GM18517 (cell line): ENCODE measurements around the gene VCX2.
"Not testable (repeated sequence)": the region's sequence is repeated elsewhere in the genome, so short reads cannot be mapped to it uniquely, and the experiment has no call there.

Experiments
- ATAC-seq: cut with Tn5 transposase; IDR thresholded peaks from one replicate; pipeline ENCODE4 v1.9.1; 2021; ENCODE audit warnings: mild to moderate bottlenecking, moderate library complexity; ENCODE audit not compliant: unreplicated experiment

VCX2 gene

DNA sequence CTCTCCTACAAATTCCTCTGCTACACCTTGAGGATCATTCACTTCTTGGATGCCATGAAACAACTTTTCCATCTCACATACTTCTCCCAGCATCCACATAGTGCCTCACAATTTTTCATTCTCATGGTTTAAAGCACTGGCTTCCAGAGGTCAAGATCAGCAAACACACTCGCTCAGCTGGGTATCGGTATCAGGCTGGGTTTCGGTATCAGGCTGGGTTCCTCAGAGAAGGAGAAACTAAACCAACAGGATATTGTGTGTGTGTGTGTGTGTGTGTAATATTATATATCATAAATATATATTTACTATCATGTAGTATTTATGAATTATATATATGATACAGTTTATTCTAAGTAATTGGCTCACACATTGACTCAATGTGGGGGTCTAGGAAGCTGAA, at the start of gene VCX2:
Gene VCX2, minus strand, starts transcription at position 99 of the 400 bp plus-strand sequence. CDS start 624 bp downstream, outside the sequence.
- ATAC-seq = not testable (repeated sequence)

DNA sequence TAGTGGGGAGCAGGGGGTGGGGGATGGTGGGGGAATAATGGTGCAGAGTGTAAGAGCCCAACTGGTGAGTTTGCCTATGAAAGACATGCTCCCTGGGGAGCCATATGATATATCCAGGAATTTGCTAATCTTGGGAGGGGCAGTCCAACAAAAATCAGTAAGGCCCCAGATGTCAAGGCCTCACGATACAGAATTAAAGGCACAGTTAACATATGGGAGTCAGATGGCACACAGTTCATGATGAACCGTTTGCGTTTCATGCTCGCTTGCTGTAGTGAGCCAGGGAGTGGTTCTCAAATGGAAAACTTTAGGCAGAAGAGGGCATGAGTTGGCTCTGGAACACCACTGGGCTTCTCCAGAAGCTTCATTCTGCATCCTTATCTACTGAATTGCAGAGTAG, 33.9 kb upstream of the VCX2 start:
- ATAC-seq = no peak

DNA sequence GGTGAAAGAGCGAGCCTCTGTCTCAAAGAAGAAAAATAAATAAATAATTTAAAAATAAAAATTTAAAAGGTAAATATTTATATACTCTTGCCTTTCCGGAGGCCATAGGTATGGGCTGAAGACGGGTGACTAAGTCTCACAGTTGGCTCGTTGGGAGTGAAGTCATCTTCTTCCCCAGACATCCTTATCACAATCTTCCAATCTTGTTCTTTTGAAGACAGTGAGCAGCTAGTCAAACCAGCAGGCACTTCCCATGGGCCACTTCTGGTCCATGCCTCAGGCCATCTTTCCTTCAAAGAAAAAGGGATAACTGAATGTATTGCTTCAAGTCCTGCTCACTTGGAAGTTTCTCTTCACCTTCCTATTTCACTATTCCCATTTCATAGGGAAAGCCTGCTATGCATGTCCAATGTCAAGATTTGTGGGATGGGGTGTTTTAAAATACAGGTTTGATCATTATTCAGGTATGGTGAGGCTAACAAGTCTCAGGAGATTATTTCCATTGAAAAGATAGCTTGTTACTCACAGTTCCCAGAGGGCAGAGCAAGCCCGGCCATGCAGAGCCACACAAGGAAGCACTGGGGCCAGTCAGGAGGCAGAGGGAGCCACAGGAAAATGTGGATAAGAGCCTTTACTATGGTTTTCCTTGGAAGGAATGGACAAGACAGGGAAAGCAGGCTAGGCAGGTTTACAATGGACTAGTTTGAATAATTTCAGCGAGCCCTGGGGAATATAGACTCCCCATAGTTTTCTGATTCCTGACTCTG, 33.3 kb upstream of the VCX2 start:
- no peak for ATAC-seq

DNA sequence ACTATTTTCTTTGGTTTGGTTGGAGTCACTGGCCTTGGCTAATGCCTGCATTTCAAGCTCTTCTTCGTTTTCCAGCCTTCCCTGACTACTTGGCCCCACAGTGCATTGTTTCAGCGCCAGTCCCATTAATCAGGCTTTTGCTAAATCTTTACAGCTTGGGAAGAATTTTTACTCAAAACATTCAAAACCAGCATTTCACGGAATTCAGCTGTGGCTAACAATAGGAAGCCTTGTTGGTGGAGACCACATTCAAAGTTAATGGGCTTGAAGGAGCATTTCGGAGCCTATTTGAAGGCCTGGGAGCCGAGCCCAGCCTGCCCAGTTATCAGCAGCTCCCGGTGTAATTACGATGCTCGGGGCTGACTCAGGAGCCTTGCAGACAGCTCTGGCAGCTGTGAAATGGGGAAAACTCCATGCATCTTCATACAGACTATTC, 30.8 kb upstream of the VCX2 start:
- ATAC-seq = no peak

DNA sequence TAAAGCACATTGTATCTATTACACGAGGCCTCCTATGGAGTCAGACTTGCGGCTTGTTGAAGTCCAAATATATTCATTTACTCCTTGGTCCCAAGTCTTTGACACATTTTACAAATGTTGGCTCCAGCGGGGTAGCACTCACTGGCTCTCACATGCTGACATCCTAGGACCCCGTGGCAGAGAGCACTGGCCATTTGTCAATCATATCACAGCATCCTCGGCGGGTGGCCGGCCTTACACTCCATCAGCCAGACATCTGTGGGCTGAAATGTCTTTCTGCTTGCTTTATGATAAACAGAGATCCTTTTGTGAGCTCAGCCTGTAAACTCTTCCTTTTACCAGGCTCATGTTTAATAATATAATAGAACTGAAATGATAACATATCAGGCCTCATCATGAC, 25.7 kb upstream of the VCX2 start:
- no peak for ATAC-seq

DNA sequence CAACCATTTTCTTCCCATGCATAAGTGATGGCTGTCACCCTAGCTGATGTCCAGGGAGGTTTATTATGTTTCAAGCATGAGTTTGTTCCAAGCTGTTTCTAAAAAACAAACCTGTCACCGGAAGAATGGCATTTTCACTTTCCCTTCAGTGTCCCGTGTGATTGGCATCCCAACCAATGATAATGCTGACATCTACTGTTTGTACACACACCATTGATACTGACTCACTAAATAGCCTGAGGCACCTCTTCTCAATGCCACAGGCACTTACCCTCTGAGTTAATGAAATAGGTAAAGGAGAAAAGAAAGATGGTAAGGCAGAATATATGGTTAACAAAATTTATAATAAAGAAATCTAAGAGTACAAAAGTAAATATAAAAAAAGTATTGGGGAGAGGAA, 23.1 kb upstream of the VCX2 start:
- ATAC-seq = no peak

DNA sequence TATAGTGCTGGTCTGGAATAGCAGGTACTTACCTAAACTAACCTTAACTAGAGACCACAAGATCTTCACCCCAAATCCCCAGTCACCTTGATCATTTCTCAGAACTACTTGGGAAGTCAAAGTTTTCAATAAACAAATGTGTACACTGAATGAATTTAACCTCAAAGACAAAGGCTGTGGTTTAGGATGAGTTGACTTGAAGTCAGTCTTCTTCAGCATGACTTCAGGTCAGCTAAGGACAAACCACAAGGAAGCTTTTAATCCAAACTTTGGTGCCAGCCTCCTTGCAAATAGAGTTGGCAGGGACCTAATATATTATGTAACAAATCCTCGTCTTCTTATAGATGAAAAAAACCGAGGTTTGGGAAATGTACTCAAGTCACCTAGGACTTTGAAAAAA, 21.2 kb upstream of the VCX2 start:
- ATAC-seq = no peak

DNA sequence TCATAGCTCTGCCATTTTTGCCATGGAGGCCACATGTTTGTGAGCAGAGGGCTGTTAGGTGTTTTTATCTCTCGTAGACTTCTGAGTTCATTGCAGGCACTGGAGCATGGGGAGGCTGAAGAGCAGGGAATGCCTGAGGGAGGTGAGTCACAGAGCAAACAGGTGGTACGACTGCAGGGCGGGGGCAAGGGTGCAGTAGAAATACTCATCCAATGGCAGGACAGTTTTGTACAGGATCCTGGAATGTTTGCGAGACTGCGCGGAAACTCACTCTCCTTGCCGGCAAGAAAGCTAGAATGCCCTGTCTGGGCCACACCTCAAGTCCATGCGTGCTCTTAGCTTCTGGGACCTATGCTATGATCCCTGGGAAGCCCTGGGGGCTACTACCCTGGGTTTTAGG, 20.0 kb upstream of the VCX2 start:
- ATAC-seq = no peak

DNA sequence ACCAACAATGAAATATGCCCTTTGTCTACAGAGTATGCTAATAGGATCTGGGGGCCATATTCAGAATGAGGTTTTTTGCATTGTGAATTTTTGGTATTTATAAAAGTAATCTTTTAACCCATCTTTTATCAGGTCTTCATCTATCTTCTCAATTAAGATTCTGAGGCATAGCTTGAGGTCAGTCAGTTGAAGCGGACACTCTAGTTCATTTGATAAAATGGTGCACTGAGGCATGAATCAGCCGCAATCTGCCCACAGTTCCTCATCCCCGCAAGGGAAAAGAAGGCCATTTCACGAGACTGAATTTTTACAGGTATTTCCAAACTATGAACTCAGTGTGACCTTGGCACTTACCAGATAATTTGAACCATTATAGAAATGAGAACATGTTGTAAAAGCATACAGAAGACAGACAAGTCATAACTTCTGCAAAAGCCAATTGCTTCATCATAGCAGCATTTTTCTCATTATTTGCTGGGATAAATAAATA, 19.3 kb upstream of the VCX2 start:
- no peak for ATAC-seq

DNA sequence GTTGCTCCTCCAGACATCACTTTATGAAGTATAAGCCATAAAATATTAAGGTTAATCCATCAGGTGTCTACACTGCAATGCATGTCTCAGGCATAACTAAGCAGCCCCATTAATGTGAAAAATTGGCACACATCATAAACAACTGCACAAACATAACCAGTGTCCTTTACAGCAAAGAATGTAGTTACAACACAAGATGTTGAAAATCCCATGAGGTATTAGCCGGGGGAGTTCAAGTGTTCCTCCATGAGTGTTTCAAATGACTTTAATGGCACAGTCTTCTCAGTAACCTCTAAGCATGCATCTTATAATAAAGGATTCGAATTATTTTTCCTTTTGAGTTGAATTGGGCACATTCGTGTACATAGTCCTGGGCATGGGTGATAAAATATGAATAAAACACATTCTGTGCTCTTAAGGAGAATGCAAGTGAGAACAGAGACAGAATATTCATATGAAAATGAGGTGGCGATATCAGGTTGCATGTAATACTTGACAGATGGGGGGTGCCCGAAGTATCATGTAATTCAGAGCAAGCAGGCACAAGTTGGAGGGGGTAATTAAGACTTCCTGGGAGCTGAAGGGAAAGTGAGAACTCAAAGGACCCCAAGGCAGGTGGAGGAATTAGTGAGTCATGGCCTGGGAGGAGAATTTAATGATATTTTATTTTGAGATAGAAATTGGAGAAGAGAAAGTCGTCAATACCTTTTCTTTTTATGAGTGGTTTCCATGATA, 18.2 kb upstream of the VCX2 start:
- no peak for ATAC-seq

DNA sequence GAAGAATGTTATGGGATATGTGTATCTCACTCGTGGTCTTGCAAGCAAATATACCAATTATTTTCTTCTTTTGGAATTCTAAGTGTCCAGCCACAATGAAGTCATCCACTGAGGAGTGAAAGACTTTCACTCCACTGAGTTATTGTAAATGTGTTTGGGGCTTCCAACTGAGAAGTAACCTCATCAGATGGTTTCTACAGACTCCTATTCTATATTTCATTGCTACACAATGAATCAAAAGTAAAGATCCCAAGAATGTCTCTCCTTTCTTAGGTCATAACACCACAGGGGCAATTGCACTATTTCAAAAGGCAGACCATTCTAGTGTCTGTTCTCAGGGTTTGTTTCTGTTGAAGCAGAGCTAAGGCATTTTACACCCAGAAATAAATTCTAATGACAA, 12.3 kb upstream of the VCX2 start:
- no peak for ATAC-seq

DNA sequence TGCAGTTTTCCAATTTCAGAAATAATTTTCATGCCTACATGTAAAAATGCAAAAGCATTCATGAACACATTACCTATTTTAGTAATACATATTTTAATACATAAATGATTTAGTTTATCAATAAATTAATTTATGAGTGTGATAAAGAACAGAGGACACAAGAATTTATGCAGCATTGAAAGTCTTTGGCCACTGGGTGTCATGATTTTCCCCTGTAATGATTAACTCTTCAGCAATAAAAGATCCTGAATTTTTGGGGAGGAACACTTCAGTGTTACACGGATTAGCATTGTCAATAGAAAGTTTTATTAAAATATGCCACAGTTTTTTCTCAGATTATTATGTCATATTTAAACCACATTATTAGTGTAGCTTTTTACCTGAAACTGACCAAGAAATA, 8.6 kb upstream of the VCX2 start:
- ATAC-seq = no peak

DNA sequence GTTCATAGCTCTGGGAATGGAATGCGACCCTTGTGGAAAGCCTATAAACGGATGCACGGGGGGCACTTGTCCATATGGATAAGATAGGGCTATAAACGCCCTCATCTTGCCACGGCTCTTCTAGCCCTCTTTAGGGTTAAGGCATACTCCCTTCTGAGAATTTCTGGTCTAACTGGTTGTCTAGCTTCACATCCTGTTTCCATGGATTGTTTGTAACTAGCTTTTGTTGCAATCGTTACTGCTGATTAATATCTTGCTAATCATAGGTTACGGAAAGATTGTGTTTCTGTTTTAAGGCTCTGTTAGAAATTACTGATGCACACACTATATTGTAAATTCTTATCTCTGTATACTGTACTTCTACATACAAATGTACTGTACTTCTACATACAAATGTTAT, 17.1 kb downstream of the VCX2 start:
- not testable (repeated sequence) for ATAC-seq

DNA sequence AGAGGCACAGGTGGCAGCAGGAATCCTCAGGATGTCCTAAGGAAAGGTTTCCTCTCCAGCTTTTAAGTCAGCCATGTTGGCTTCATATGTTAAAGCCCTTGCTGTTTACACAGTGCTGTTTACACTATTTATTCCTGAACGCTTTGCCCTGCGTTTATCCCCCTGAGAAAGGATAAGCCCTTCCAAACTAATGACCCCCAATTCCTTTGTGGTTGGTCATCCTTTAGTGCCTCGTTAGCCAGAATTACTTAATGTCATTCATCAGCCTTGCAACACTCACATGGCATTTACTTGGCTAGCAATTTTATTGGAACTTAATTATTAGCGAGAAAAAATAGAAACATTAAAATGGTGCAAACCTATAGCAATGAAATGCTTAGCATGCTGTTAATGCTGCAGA, 23.8 kb downstream of the VCX2 start:
- no peak for ATAC-seq

DNA sequence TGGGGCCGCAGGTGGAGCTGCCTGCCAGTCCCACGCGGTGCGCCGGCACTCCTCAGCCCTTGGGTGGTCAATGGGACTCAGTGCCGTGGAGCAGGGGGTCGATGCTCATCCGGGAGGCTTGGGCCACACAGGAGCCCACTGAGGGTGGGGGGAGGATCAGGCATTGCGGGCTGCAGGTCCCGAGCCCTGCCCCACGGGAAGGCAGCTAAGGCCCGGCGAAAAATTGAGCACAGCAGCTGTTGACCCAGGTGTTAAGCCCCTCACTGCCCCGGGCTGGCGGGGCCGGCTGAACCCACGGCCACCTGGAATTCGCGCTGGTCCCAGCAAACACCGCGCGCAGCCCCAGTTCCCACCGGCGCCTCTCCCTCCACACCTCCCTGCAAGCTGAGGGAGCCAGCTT, 26.1 kb downstream of the VCX2 start:
- no peak for ATAC-seq

DNA sequence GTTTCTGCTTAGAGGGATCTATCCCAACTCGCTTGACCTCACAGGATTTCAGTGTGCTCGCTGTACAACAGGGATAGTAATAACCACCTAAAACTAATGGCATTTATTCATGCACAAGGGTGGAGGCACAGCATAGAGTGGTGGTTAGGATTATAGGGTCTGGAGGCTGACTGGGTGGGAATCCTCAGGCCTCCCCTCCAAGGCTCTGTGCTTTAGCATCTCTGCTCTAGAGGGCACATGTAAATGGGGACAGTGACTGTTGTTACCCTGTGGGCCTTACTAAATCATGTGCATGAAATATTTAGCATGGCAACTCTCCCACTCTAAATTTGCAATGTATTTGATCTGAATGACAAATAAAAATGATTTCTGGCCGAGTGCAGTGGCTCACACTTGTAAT, 29.2 kb downstream of the VCX2 start:
- no peak for ATAC-seq

DNA sequence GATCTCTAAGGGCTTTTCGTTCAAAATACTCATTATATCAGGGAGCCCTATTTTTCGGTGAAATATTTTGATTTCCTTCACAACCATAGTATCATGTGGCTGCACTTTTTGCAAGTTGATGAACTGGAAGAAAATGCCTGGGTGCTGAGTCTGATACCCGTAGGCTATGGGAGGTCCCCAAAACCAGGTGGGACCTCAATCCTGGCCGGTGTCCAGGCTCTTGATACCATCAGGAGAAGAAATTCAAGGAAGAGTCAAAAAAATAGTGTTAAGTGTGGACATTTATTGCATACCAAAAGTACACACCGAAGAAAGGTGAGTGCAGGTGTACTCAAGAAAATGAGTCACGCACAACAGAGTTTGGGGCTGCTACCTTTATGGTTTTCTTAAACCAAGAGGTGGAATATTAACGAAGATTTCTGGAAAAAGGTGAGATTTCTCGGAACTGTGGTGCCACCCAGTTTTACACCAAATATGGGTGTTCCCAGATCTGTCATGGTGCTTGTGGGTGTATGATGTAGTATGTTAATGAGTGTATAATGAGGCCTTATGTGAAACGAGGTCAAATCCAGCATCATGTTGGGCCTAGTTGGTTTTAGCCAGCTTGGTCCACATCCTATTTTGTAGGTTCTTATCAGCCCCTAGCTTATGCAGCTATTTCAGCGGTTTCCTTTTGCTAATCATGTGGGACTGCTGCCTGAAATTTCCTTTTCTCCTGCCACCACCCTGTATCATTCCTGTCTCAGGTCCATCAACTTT, 29.9 kb downstream of the VCX2 start:
- ATAC-seq = no peak

DNA sequence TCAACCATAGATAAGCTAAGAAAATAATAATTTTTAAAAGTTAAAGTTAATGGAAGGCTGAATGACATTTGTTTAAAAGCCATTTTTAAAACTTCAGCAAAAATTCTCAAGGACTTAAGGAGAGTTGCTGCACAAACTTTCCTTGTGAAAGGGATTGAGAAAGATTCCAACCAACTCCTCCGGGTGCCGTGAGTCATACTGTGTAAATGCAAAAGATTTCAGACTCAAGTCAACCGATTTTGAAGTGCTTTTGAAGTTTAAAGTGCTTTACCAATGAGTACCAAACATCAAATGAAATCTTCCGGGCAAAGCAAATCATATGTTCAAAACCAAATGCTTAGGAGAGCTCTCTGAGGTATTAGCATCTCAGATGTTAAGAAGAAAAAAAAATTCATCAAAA, 31.4 kb downstream of the VCX2 start:
- ATAC-seq = no peak

DNA sequence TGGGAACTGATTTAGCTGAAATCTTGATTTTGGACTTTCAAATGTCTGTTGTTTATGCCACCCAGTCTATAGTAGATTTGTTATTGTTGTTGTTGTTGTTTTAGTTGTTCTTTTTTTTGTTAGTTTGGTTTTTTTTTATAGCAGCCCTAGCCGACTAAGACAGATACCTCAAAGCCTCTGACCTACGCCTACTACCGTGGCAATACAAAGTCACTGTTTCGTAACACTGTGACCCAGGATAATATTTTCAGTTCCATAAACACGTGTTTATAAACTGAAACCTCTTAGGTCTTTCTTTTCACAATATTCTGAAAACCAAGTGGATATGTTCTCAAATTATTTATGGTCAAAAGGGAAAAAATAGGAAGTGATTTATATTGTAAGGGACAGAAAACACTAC, 32.8 kb downstream of the VCX2 start:
- ATAC-seq = no peak

DNA sequence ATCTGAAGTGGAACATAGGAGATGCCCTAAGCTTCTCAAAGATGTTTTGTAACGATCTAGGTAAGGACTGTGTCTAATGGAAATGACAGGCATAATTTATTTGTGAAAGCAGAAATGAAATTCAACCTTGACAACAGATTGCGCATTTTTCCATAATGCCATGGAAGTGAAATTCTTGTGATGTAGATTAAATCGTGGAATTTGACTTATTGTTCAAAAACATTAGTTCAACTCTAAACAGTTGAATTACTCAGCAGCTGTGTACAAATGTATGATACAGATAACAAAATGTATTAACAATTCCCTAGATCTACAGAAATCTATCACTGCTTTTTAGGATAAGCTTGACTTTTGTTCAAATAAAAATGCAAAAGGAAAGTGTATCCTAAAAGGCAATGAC, 44.4 kb downstream of the VCX2 start:
- ATAC-seq = no peak

DNA sequence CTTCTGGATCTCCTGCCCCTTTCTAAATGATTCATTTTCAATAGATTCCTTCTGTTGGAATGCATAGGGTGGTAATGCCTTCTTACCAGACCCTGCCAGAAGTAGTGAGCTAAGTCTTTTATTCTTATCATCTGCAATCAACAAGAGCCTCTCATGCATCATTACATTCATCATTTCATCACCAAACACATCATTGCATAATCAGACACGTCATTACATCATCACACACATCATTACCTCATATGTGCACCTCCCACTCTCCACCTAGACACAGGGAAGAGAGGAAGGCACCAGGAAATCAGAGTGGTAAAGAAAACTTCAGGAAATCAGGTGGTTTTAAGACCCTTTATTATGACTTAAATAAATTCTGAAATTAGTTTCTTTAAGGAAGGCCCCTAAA, 45.0 kb downstream of the VCX2 start:
- no peak for ATAC-seq

DNA sequence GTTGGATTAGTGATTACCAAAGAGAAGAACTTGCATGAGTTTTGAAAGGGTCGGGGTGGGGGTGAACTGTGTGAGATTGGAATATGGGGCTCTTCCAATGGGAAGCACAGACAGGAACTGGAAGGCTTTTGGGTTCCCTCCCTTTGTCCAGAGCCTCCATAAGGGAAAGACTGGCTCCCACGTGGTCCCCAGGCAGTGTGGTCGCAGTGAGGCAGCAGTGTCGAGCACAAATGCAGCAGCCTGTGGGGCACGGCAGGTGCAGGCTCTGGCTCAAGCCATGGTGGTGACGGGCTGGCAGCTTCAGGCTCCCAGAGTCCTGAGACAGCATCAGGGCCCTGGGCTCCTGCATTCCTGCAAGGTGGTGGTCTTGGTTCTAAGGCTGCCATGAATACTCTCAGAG, 45.5 kb downstream of the VCX2 start:
- no peak for ATAC-seq
